Measurements from ENCODE around the gene NIBAN1. TPM values are rescaled to one million over a fixed set of nuclear protein-coding genes. Genes with fewer than 3 reads are reported as not detected.

Gene NIBAN1
- total RNA-seq, 1 experiment from 2014 or later: 8.1 TPM

DNA sequence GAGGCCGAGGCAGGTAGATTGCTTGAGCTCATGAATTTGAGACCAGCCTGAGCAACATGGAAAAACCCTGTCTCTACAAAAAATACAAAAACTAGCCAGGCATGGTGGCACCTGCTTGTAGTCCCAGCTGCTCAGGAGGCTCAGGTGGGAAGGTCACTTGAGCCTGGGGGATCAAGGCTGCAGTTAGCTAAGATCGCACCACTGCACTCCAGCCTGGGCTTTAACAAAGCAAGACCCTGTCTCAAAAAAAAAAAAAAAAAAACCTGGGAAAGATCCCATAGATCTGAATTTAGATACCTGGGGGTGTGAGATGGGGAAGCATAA, 32.9 kb downstream of the NIBAN1 start:
- H3K27me3 Mint-ChIP-seq (ENCODE audit: low read depth): no peaks in the 10 kb centered on the region
- no peak for TF ChIP-seq CREB1 (CRISPR knock-in tag; IDR thresholded peaks at IDR 0.05)
- TF ChIP-seq, protein P1, sequence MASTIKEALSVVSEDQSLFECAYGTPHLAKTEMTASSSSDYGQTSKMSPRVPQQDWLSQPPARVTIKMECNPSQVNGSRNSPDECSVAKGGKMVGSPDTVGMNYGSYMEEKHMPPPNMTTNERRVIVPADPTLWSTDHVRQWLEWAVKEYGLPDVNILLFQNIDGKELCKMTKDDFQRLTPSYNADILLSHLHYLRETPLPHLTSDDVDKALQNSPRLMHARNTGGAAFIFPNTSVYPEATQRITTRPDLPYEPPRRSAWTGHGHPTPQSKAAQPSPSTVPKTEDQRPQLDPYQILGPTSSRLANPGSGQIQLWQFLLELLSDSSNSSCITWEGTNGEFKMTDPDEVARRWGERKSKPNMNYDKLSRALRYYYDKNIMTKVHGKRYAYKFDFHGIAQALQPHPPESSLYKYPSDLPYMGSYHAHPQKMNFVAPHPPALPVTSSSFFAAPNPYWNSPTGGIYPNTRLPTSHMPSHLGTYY (CRISPR knock-in tag; IDR thresholded peaks at IDR 0.05): no peak
- TF ChIP-seq CREM (CRISPR knock-in tag; IDR thresholded peaks at IDR 0.05): no peak
- TF ChIP-seq, protein P2, sequence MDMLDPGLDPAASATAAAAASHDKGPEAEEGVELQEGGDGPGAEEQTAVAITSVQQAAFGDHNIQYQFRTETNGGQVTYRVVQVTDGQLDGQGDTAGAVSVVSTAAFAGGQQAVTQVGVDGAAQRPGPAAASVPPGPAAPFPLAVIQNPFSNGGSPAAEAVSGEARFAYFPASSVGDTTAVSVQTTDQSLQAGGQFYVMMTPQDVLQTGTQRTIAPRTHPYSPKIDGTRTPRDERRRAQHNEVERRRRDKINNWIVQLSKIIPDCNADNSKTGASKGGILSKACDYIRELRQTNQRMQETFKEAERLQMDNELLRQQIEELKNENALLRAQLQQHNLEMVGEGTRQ (CRISPR knock-in tag; IDR thresholded peaks at IDR 0.05): no peak
- TF ChIP-seq, protein P3, sequence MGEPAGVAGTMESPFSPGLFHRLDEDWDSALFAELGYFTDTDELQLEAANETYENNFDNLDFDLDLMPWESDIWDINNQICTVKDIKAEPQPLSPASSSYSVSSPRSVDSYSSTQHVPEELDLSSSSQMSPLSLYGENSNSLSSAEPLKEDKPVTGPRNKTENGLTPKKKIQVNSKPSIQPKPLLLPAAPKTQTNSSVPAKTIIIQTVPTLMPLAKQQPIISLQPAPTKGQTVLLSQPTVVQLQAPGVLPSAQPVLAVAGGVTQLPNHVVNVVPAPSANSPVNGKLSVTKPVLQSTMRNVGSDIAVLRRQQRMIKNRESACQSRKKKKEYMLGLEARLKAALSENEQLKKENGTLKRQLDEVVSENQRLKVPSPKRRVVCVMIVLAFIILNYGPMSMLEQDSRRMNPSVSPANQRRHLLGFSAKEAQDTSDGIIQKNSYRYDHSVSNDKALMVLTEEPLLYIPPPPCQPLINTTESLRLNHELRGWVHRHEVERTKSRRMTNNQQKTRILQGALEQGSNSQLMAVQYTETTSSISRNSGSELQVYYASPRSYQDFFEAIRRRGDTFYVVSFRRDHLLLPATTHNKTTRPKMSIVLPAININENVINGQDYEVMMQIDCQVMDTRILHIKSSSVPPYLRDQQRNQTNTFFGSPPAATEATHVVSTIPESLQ (CRISPR knock-in tag; IDR thresholded peaks at IDR 0.05): no peak
- TF ChIP-seq ZNF263 (CRISPR knock-in tag; IDR thresholded peaks at IDR 0.05; ENCODE audit: low read depth): no peak
- TF ChIP-seq NFYB (CRISPR knock-in tag; conservative IDR thresholded peaks at IDR 0.05; ENCODE audit: low read depth): no peak
- TF ChIP-seq, protein P4, sequence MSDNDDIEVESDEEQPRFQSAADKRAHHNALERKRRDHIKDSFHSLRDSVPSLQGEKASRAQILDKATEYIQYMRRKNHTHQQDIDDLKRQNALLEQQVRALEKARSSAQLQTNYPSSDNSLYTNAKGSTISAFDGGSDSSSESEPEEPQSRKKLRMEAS (CRISPR knock-in tag; IDR thresholded peaks at IDR 0.05): no peak
- no peak for TF ChIP-seq CBFB (CRISPR knock-in tag; IDR thresholded peaks at IDR 0.05; ENCODE audit: low read depth)
- no peak for TF ChIP-seq ZNF138 (CRISPR knock-in tag; conservative IDR thresholded peaks at IDR 0.05)
- no peak for TF ChIP-seq RORB (CRISPR knock-in tag; IDR thresholded peaks at IDR 0.05)
- TF ChIP-seq, protein P5, sequence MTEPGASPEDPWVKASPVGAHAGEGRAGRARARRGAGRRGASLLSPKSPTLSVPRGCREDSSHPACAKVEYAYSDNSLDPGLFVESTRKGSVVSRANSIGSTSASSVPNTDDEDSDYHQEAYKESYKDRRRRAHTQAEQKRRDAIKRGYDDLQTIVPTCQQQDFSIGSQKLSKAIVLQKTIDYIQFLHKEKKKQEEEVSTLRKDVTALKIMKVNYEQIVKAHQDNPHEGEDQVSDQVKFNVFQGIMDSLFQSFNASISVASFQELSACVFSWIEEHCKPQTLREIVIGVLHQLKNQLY (CRISPR knock-in tag; IDR thresholded peaks at IDR 0.05): no peak
- TF ChIP-seq GRHL2 (CRISPR knock-in tag; IDR thresholded peaks at IDR 0.05; ENCODE audit: insufficient replicate concordance, severe bottlenecking): no peak
- TF ChIP-seq, protein P6, sequence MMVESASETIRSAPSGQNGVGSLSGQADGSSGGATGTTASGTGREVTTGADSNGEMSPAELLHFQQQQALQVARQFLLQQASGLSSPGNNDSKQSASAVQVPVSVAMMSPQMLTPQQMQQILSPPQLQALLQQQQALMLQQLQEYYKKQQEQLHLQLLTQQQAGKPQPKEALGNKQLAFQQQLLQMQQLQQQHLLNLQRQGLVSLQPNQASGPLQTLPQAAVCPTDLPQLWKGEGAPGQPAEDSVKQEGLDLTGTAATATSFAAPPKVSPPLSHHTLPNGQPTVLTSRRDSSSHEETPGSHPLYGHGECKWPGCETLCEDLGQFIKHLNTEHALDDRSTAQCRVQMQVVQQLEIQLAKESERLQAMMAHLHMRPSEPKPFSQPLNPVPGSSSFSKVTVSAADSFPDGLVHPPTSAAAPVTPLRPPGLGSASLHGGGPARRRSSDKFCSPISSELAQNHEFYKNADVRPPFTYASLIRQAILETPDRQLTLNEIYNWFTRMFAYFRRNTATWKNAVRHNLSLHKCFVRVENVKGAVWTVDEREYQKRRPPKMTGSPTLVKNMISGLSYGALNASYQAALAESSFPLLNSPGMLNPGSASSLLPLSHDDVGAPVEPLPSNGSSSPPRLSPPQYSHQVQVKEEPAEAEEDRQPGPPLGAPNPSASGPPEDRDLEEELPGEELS (CRISPR knock-in tag; IDR thresholded peaks at IDR 0.05): no peak
- TF ChIP-seq, protein P7, sequence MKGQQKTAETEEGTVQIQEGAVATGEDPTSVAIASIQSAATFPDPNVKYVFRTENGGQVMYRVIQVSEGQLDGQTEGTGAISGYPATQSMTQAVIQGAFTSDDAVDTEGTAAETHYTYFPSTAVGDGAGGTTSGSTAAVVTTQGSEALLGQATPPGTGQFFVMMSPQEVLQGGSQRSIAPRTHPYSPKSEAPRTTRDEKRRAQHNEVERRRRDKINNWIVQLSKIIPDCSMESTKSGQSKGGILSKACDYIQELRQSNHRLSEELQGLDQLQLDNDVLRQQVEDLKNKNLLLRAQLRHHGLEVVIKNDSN (CRISPR knock-in tag; IDR thresholded peaks at IDR 0.05): no peak
- TF ChIP-seq, protein P8, sequence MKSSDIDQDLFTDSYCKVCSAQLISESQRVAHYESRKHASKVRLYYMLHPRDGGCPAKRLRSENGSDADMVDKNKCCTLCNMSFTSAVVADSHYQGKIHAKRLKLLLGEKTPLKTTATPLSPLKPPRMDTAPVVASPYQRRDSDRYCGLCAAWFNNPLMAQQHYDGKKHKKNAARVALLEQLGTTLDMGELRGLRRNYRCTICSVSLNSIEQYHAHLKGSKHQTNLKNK (CRISPR knock-in tag; IDR thresholded peaks at IDR 0.05): no peak
- no peak for TF ChIP-seq PRRX2 (CRISPR knock-in tag; IDR thresholded peaks at IDR 0.05)
- TF ChIP-seq, protein P9, sequence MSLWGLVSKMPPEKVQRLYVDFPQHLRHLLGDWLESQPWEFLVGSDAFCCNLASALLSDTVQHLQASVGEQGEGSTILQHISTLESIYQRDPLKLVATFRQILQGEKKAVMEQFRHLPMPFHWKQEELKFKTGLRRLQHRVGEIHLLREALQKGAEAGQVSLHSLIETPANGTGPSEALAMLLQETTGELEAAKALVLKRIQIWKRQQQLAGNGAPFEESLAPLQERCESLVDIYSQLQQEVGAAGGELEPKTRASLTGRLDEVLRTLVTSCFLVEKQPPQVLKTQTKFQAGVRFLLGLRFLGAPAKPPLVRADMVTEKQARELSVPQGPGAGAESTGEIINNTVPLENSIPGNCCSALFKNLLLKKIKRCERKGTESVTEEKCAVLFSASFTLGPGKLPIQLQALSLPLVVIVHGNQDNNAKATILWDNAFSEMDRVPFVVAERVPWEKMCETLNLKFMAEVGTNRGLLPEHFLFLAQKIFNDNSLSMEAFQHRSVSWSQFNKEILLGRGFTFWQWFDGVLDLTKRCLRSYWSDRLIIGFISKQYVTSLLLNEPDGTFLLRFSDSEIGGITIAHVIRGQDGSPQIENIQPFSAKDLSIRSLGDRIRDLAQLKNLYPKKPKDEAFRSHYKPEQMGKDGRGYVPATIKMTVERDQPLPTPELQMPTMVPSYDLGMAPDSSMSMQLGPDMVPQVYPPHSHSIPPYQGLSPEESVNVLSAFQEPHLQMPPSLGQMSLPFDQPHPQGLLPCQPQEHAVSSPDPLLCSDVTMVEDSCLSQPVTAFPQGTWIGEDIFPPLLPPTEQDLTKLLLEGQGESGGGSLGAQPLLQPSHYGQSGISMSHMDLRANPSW (CRISPR knock-in tag; conservative IDR thresholded peaks at IDR 0.05; ENCODE audit: low read depth): no peak
- no peak for TF ChIP-seq ZNF671 (CRISPR knock-in tag; IDR thresholded peaks at IDR 0.05)
- TF ChIP-seq, protein P10, sequence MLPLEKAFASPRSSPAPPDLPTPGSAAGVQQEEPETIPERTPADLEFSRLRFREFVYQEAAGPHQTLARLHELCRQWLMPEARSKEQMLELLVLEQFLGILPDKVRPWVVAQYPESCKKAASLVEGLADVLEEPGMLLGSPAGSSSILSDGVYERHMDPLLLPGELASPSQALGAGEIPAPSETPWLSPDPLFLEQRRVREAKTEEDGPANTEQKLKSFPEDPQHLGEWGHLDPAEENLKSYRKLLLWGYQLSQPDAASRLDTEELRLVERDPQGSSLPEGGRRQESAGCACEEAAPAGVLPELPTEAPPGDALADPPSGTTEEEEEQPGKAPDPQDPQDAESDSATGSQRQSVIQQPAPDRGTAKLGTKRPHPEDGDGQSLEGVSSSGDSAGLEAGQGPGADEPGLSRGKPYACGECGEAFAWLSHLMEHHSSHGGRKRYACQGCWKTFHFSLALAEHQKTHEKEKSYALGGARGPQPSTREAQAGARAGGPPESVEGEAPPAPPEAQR (CRISPR knock-in tag; IDR thresholded peaks at IDR 0.05): no peak
- ATAC-seq (no peak), DNase-seq (ENCODE audit: low spot score) (no peak)
- H3K27ac Mint-ChIP-seq: no peak overlapping the region
- no peaks in the 10 kb centered on the region for H3K9me3 Mint-ChIP-seq
- no peak overlapping the region for H3K4me3 Mint-ChIP-seq
- H3K36me3 Mint-ChIP-seq: no peaks in the 10 kb centered on the region
- CTCF ChIA-PET: no interaction called here
- H3K4me1 Mint-ChIP-seq: peaks cover 29% of the 10 kb centered on the region
- POLR2A ChIA-PET: interaction anchor here (0.6 kb wide), 1 partner anchor 111 kb away, joined by 4 read pairs; no protein-coding TSS in a partner anchor
